ENCODE results near the gene FSTL3.
"Not testable (repeated sequence)": the region's sequence is repeated elsewhere in the genome, so short reads cannot be mapped to it uniquely, and the experiment has no call there.

The FSTL3 gene

GRCh38 chr19:661427-662196 is 14.6 kb upstream of the FSTL3 start:
- DNase-seq: no peak

- DNase-seq: peak; percentile 31
These were observed 13.8 kb upstream of the FSTL3 start for GRCh38 chr19:662207-662961.

GRCh38 chr19:662962-663681 is 13.1 kb upstream of the FSTL3 start, which contains the start of gene RNF126:
RNF126 (minus strand) TSS chr19:663214; CDS start chr19:663121, 93 bp downstream.
- DNase-seq: peak; percentile 94

- no peak for DNase-seq
These were observed 12.5 kb upstream of the FSTL3 start for GRCh38 chr19:663682-664117.

- DNase-seq: peak; percentile 75
These were observed 11.2 kb upstream of the FSTL3 start for GRCh38 chr19:664913-665443.

GRCh38 chr19:666985-667573 is 9.1 kb upstream of the FSTL3 start:
- not testable (repeated sequence) for DNase-seq

- not testable (repeated sequence) for DNase-seq
These were observed 7.3 kb upstream of the FSTL3 start for GRCh38 chr19:668675-669434.

- no peak for DNase-seq
These were observed 5.5 kb upstream of the FSTL3 start for GRCh38 chr19:670609-671075.

GRCh38 chr19:674282-675151 is 1.7 kb upstream of the FSTL3 start:
- DNase-seq: no peak

GRCh38 chr19:676007-676338 is 219 bp upstream of the FSTL3 start:
- DNase-seq: no peak

- DNase-seq: peak; percentile 89
These were observed 1.0 kb downstream of the FSTL3 start for GRCh38 chr19:677201-677600.

GRCh38 chr19:677601-678436 is 1.6 kb downstream of the FSTL3 start:
- no peak for DNase-seq

- DNase-seq: no peak
These were observed 2.7 kb downstream of the FSTL3 start for GRCh38 chr19:678791-679388.

- peak; percentile 76 for DNase-seq
These were observed 3.5 kb downstream of the FSTL3 start for GRCh38 chr19:679418-680286.

- DNase-seq: peak; percentile 98
These were observed 4.3 kb downstream of the FSTL3 start for GRCh38 chr19:680287-681028.

GRCh38 chr19:681029-682019 is 5.1 kb downstream of the FSTL3 start:
- no peak for DNase-seq
